Pancreas (tissue), 10 donors: ENCODE results near the gene TTLL1. TPM values are rescaled to one million over a fixed set of nuclear protein-coding genes. Genes with fewer than 3 reads are reported as not detected.

Experiments
- ATAC-seq, 4 donors: fragments of 200-7000 bp; cut with Tn5 transposase; one replicate each; pipeline versions ENCODE4 v1.8.0 to v1.9.1; 2020; ENCODE audit warnings: mild to moderate bottlenecking in 4 of 4, moderate library complexity in 4 of 4
- DNase-seq, 6 donors: peaks; one replicate each; pipeline ENCODE4 v3.0.0-alpha.2; 2020
- FAIRE-seq: peaks from 2 replicates; lab custom pipeline; 2012; peaks lifted over from hg19 to GRCh38; lab: Jason Lieb, UNC
- H3K27ac ChIP-seq, 4 donors: fragments of 200-600 bp; sonication (generic); 1 replicate in 3 of 4; 2 replicates in 1 of 4; pipeline versions ENCODE4 v1.5.0 to v1.8.0; 2020
- H3K27me3 ChIP-seq, 4 donors: fragments of 200-600 bp; one replicate each; pipeline ENCODE4 v1.8.0; 2021
- H3K36me3 ChIP-seq, 3 donors: fragments of 200-600 bp; sonication (generic) in 1 of 3; one replicate each; pipeline versions ENCODE4 v1.5.0 to v1.8.0; 2020 to 2021
- H3K4me1 ChIP-seq, 3 donors: fragments of 200-600 bp; one replicate each; pipeline ENCODE4 v1.8.0; 2021
- H3K4me3 ChIP-seq, 4 donors: fragments of 200-600 bp; sonication (generic) in 2 of 4; one replicate each; pipeline versions ENCODE4 v1.5.0 to v1.8.0; 2020 to 2021
- H3K9me3 ChIP-seq, 4 donors: fragments of 200-600 bp; one replicate each; pipeline ENCODE4 v1.8.0; 2021
- CTCF ChIP-seq, 4 donors: fragments of 200-600 bp; sonication (generic) in 3 of 4; IDR thresholded peaks; one replicate each; pipeline versions ENCODE4 v1.5.0 to v1.8.0; 2021; ENCODE audit warnings: antibody characterized with exemption in 4 of 4
- WGBS, 2 donors: extraction: QIAGEN DNeasy Blood & Tissue Kit; methylation state at CpG; one replicate each; pipeline ENCODE4 v1.1.7; 2013; 5-methylcytosine and 5-hydroxymethylcytosine counted together
- intact Hi-C, 3 donors: fragments of 100-400 bp; cut with DNase I; formaldehyde crosslinking; loops; one replicate each; pipeline versions ENCODE4 v1.11.1 to v1.14.2; 2022
- polyA plus RNA-seq, 2 donors: library from polyadenylated mRNA; stranded (reverse); fragments of 200-250 nt; gene quantifications; one replicate each; pipeline ENCODE4 v1.2.3, GENCODE V29; 2013
- total RNA-seq, 6 donors: library from RNA; stranded (reverse); fragmentation: NEBNext Ultra II Directional in 4 of 6; extraction: Animal tissue kit (Norgen Biotek cat#: 25700) in 4 of 6; gene quantifications; one replicate each; pipeline versions ENCODE4 v1.2.1 to v1.2.4, GENCODE V29; 2021 to 2023
- donor health status: healthy with polysubstance abuse.
- donor health status: DM: no; HTN: no; CAD: no; lungs with moderate emphysema.
- donor health status: DM: no; HTN: no; CAD: no.
- donor health status: control.
- donor health status: control.
- donor health status: Bipolar disorder and iron deficiency.
- donor health status: DM: yes; HTN: yes; CAD: no.
- donor health status: DM: no; HTN: no; CAD: no.
- donor health status: DM: no; HTN: no; CAD: no.
- donor health status: DM: yes; HTN: yes; CAD: no.

The TTLL1 gene
- total and polyA plus RNA-seq, 8 donors, result 1.5 to 5.1 (median 2.2) TPM

- FAIRE-seq, result no peak
- peaks cover 0 to 6% (median 0%) of the 10 kb centered on the region in 3 donors for H3K4me1 ChIP-seq
- TF ChIP-seq CTCF (IDR thresholded peaks at IDR 0.05), result peak in 2 of 4 donors; percentile 8 to 9
- peak in 3 of 6 donors; percentile 45 to 55 (median 51) for DNase-seq
- no peaks in the 10 kb centered on the region for H3K36me3 ChIP-seq
- no peak overlapping the region for H3K4me3 ChIP-seq
- H3K27me3 ChIP-seq, result no peaks in the 10 kb centered on the region
- H3K9me3 ChIP-seq, result no peaks in the 10 kb centered on the region
- intact Hi-C loops, result no loop called here
- 50 to 52% methylated on average over 6 of the region's 6 CpGs for WGBS, 2 donors
- H3K27ac ChIP-seq, result no peak overlapping the region
- peak; percentile 58 to 85 (median 72) for ATAC-seq
Measured at GRCh38 chr22:43090130-43090789, 1.1 kb upstream of the TTLL1 start.

- intact Hi-C loops, result no loop called here
- TF ChIP-seq CTCF (IDR thresholded peaks at IDR 0.05), result no peak
- DNase-seq, result no peak
- no peak for ATAC-seq
- Histone ChIP-seq H3K4me3 (peak overlapping the region; percentile 59 to 70 (median 70)), H3K4me1 (peaks cover 0 to 6% (median 0%) of the 10 kb centered on the region in 3 donors), H3K27ac (no peak overlapping the region), H3K36me3 (no peaks in the 10 kb centered on the region), H3K27me3 (no peaks in the 10 kb centered on the region), H3K9me3 (no peaks in the 10 kb centered on the region)
- 64 to 66% methylated on average over 9 of the region's 9 CpGs for WGBS, 2 donors
- no peak for FAIRE-seq
Measured at GRCh38 chr22:43088627-43088983, 586 bp downstream of the TTLL1 start.

GRCh38 chr22:43085658-43086606 is 3.3 kb downstream of the TTLL1 start:
- ATAC-seq, result no peak
- no peak for DNase-seq
- Histone ChIP-seq H3K4me1 (peaks cover 0 to 6% (median 0%) of the 10 kb centered on the region in 3 donors), H3K36me3 (no peaks in the 10 kb centered on the region), H3K27me3 (no peaks in the 10 kb centered on the region), H3K27ac (no peak overlapping the region), H3K9me3 (no peaks in the 10 kb centered on the region), H3K4me3 (no peak overlapping the region)
- intact Hi-C loops, result no loop called here
- WGBS, 2 donors, result 86 to 89% methylated on average over 19 of the region's 19 CpGs
- TF ChIP-seq CTCF (IDR thresholded peaks at IDR 0.05), result no peak
- no peak for FAIRE-seq

GRCh38 chr22:43081968-43082367 is 7.2 kb downstream of the TTLL1 start:
- intact Hi-C loops, result no loop called here
- no peak for ATAC-seq
- H3K9me3 ChIP-seq, result no peaks in the 10 kb centered on the region
- no peak overlapping the region for H3K27ac ChIP-seq
- H3K27me3 ChIP-seq, result no peaks in the 10 kb centered on the region
- H3K4me1 ChIP-seq, result no peaks in the 10 kb centered on the region
- DNase-seq, result no peak
- 93 to 95% methylated on average over 4 of the region's 4 CpGs for WGBS, 2 donors
- no peaks in the 10 kb centered on the region for H3K36me3 ChIP-seq
- FAIRE-seq, result no peak
- no peak overlapping the region for H3K4me3 ChIP-seq
- no peak for TF ChIP-seq CTCF (IDR thresholded peaks at IDR 0.05)
